ENCODE measurements around the gene MLF1.

Gene MLF1, protein sequence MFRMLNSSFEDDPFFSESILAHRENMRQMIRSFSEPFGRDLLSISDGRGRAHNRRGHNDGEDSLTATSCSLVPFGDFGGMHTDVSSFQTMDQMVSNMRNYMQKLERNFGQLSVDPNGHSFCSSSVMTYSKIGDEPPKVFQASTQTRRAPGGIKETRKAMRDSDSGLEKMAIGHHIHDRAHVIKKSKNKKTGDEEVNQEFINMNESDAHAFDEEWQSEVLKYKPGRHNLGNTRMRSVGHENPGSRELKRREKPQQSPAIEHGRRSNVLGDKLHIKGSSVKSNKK

DNA sequence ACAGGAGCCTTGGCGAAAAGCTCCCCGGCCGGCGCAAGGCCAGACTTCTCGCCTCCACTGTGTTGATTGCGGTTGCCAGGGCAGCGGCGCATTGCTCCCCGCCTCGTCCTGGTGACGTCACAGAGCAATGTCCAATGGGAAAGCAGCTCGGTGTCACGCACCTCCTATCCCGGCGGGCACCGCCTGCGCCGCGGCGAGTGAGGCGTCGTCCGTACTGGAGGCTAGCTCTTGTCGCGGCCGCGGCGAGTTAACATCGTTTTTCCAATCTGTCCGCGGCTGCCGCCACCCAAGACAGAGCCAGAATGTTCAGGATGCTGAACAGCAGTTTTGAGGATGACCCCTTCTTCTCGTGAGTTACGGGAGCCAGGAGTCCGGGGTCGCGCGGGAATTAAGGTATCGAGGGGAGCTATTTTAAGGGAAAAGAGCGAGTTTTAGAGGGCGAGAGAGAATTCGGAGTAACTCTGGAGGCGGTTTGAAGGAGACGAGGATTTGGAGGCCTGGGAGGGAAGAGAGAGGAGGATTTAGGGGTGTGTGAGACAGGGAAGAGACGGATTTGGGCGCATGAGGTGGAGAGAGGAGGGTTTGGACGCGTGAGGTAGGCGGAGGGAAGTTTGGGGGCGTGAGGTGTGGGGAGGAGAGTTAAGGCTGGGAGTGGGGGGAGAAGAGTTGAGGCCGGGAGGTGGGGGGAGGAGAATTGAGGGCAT, at the start of gene MLF1:
Gene MLF1, plus strand, starts transcription at position 196 of the 704 bp plus-strand sequence. Its CDS starts 107 bp downstream, at position 303.
- peak within 1 kb of the TSS; percentile 21; the same call in 1 of the 2 replicates for H3K27ac ChIP-seq (ENCODE audit: extremely low read depth, low read depth, low read length)
- H3K9me3 ChIP-seq (ENCODE audit: control insufficient read depth, insufficient read depth, low read depth, low read length) = no peaks in the 10 kb centered on the region
- no peaks in the 10 kb centered on the region for H3K4me1 ChIP-seq (ENCODE audit: control insufficient read depth, insufficient read depth, low read length)
- H3K4me3 ChIP-seq (ENCODE audit: low read depth, low read length) = peak within 1 kb of the TSS; percentile 42
- POLR2A ChIA-PET = interaction anchor here (0.6 to 2.0 kb wide), 5 partner anchors 9 to 964 kb away, joined by 3 to 17 read pairs (median 4); partner anchors contain the start of gene GFM1
- CTCF ChIA-PET = interaction anchor here (0.7 to 0.8 kb wide), 2 partner anchors 31 to 341 kb away, joined by 3 to 5 read pairs; no protein-coding TSS in a partner anchor
- no peaks in the 10 kb centered on the region for H3K36me3 ChIP-seq (ENCODE audit: control insufficient read depth in 2 of 2, insufficient read depth in 1 of 2, low read length in 2 of 2)
- TF ChIP-seq ZNF776 (tag by site-specific recombination; IDR thresholded peaks at IDR 0.05; ENCODE audit: borderline replicate concordance) (no peak), KLF9 (tag by site-specific recombination; IDR thresholded peaks at IDR 0.05; ENCODE audit: low read depth) (peak; percentile 67; the same call in 1 of the 2 replicates), KLF8 (tag by site-specific recombination; IDR thresholded peaks at IDR 0.05) (no peak), ZNF214 (tag by site-specific recombination; IDR thresholded peaks at IDR 0.05; ENCODE audit: borderline replicate concordance) (no peak), ZSCAN23 (tag by site-specific recombination; IDR thresholded peaks at IDR 0.05) (no peak), ZNF501 (tag by site-specific recombination; IDR thresholded peaks at IDR 0.05) (peak; percentile 76; the same call in 1 of the 2 replicates), ZBTB17 (tag by site-specific recombination; IDR thresholded peaks at IDR 0.05) (0 out of 2 replicates have a peak, but pooled peaks have one; percentile 15), SP3 (tag by site-specific recombination; IDR thresholded peaks at IDR 0.05) (peak; percentile 65), ZNF629 (tag by site-specific recombination; IDR thresholded peaks at IDR 0.05) (peak; percentile 90), ZNF391 (tag by site-specific recombination; IDR thresholded peaks at IDR 0.05; ENCODE audit: borderline replicate concordance, low read depth) (0 out of 2 replicates have a peak, but pooled peaks have one; percentile 31), ZNF473 (tag by site-specific recombination; IDR thresholded peaks at IDR 0.05) (no peak), KLF10 (tag by site-specific recombination; IDR thresholded peaks at IDR 0.05) (peak; percentile 26; the same call in 1 of the 2 replicates), ZNF138 (tag by site-specific recombination; IDR thresholded peaks at IDR 0.05; ENCODE audit: borderline replicate concordance) (no peak), ZNF335 (tag by site-specific recombination; conservative IDR thresholded peaks at IDR 0.05) (peak; percentile 72), ZNF600 (tag by site-specific recombination; IDR thresholded peaks at IDR 0.05) (peak; percentile 55), ZNF76 (tag by site-specific recombination; IDR thresholded peaks at IDR 0.05; ENCODE audit: borderline replicate concordance, low read depth) (peak; percentile 61; the same call in 1 of the 2 replicates), ZNF169 (tag by site-specific recombination; IDR thresholded peaks at IDR 0.05) (no peak), ZNF530 (tag by site-specific recombination; IDR thresholded peaks at IDR 0.05; ENCODE audit: low read depth) (no peak), ZBTB21 (tag by site-specific recombination; IDR thresholded peaks at IDR 0.05) (peak; percentile 83), ZNF221 (tag by site-specific recombination; IDR thresholded peaks at IDR 0.05; ENCODE audit: borderline replicate concordance) (no peak), ZNF596 (tag by site-specific recombination; IDR thresholded peaks at IDR 0.05) (peak; percentile 56; the same call in 1 of the 2 replicates)
- TF ChIP-seq, protein P1, sequence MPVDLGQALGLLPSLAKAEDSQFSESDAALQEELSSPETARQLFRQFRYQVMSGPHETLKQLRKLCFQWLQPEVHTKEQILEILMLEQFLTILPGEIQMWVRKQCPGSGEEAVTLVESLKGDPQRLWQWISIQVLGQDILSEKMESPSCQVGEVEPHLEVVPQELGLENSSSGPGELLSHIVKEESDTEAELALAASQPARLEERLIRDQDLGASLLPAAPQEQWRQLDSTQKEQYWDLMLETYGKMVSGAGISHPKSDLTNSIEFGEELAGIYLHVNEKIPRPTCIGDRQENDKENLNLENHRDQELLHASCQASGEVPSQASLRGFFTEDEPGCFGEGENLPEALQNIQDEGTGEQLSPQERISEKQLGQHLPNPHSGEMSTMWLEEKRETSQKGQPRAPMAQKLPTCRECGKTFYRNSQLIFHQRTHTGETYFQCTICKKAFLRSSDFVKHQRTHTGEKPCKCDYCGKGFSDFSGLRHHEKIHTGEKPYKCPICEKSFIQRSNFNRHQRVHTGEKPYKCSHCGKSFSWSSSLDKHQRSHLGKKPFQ (tag by site-specific recombination; IDR thresholded peaks at IDR 0.05) = no peak
- TF ChIP-seq, protein P2, sequence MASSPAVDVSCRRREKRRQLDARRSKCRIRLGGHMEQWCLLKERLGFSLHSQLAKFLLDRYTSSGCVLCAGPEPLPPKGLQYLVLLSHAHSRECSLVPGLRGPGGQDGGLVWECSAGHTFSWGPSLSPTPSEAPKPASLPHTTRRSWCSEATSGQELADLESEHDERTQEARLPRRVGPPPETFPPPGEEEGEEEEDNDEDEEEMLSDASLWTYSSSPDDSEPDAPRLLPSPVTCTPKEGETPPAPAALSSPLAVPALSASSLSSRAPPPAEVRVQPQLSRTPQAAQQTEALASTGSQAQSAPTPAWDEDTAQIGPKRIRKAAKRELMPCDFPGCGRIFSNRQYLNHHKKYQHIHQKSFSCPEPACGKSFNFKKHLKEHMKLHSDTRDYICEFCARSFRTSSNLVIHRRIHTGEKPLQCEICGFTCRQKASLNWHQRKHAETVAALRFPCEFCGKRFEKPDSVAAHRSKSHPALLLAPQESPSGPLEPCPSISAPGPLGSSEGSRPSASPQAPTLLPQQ (tag by site-specific recombination; IDR thresholded peaks at IDR 0.05) = 0 out of 2 replicates have a peak, but pooled peaks have one; percentile 13
- TF ChIP-seq, protein P3, sequence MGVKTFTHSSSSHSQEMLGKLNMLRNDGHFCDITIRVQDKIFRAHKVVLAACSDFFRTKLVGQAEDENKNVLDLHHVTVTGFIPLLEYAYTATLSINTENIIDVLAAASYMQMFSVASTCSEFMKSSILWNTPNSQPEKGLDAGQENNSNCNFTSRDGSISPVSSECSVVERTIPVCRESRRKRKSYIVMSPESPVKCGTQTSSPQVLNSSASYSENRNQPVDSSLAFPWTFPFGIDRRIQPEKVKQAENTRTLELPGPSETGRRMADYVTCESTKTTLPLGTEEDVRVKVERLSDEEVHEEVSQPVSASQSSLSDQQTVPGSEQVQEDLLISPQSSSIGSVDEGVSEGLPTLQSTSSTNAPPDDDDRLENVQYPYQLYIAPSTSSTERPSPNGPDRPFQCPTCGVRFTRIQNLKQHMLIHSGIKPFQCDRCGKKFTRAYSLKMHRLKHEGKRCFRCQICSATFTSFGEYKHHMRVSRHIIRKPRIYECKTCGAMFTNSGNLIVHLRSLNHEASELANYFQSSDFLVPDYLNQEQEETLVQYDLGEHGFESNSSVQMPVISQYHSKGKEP (tag by site-specific recombination; IDR thresholded peaks at IDR 0.05) = no peak
- TF ChIP-seq, protein P4, sequence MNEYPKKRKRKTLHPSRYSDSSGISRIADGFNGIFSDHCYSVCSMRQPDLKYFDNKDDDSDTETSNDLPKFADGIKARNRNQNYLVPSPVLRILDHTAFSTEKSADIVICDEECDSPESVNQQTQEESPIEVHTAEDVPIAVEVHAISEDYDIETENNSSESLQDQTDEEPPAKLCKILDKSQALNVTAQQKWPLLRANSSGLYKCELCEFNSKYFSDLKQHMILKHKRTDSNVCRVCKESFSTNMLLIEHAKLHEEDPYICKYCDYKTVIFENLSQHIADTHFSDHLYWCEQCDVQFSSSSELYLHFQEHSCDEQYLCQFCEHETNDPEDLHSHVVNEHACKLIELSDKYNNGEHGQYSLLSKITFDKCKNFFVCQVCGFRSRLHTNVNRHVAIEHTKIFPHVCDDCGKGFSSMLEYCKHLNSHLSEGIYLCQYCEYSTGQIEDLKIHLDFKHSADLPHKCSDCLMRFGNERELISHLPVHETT (tag by site-specific recombination; IDR thresholded peaks at IDR 0.05) = no peak
- TF ChIP-seq, protein P5, sequence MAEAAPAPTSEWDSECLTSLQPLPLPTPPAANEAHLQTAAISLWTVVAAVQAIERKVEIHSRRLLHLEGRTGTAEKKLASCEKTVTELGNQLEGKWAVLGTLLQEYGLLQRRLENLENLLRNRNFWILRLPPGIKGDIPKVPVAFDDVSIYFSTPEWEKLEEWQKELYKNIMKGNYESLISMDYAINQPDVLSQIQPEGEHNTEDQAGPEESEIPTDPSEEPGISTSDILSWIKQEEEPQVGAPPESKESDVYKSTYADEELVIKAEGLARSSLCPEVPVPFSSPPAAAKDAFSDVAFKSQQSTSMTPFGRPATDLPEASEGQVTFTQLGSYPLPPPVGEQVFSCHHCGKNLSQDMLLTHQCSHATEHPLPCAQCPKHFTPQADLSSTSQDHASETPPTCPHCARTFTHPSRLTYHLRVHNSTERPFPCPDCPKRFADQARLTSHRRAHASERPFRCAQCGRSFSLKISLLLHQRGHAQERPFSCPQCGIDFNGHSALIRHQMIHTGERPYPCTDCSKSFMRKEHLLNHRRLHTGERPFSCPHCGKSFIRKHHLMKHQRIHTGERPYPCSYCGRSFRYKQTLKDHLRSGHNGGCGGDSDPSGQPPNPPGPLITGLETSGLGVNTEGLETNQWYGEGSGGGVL (tag by site-specific recombination; IDR thresholded peaks at IDR 0.05) = peak; percentile 74

All from HEK293 (cell line).